ENCODE measurements around the gene NFIB.

- TF ChIP-seq EZH2 (optimal IDR thresholded peaks at IDR 0.05; ENCODE audit: low read depth, low read length) = no peak
- TF ChIP-seq, protein P1, sequence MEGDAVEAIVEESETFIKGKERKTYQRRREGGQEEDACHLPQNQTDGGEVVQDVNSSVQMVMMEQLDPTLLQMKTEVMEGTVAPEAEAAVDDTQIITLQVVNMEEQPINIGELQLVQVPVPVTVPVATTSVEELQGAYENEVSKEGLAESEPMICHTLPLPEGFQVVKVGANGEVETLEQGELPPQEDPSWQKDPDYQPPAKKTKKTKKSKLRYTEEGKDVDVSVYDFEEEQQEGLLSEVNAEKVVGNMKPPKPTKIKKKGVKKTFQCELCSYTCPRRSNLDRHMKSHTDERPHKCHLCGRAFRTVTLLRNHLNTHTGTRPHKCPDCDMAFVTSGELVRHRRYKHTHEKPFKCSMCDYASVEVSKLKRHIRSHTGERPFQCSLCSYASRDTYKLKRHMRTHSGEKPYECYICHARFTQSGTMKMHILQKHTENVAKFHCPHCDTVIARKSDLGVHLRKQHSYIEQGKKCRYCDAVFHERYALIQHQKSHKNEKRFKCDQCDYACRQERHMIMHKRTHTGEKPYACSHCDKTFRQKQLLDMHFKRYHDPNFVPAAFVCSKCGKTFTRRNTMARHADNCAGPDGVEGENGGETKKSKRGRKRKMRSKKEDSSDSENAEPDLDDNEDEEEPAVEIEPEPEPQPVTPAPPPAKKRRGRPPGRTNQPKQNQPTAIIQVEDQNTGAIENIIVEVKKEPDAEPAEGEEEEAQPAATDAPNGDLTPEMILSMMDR (IDR thresholded peaks at IDR 0.05; ENCODE audit: low read length) = no peak
Measured at GRCh38 chr9:14061936-14062585, 251.9 kb downstream of the NFIB start.
